ENCODE measurements around the gene TECRL.
A peak's percentile ranks its signal among the peaks of the same experiment; 100 is the strongest.

Gene TECRL

DNA sequence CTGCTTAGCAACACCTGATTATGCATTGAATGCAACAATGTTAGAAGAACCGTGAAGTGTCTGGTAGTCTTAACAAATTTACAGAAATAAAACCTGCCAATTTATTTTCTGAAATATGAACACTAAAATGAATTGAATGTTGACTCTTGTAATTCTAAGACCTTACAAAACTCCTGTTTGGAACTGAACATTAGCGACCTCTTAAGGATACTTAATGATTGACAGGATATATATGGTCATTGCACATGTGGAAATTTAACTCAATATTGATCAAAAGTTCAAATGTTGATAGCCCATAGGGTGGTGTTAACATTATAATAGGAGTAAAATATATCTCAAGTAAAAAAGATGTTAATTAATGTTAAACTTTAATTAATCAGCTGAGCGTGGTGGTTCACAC, 79.1 kb downstream of the TECRL start:
- DNase-seq: no peak

- no peak for DNase-seq
Measured at GRCh38 chr4:64327237-64327636, 82.0 kb downstream of the TECRL start.

DNA sequence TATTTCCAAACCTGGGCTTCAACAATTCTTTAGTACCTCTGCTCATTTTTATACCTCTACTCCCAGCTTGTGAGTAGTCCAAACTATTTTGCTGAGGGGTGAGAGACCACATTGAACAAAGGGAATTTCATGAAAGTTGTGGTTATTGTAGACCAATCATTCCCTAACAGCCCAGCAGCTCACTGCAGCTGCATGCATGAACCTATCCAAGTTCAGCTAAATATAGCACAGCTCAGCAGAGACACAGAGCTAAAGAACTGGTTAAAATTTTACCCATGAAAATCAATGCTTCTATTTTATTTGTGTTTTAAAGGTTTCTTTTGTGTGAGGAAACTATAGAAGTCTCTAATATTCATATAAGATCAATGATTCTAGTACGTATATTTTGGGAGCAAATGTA, 82.7 kb downstream of the TECRL start:
- DNase-seq: no peak

GRCh38 chr4:64306255-64306565, 103.0 kb downstream of the TECRL start:
- no peak for DNase-seq

GRCh38 chr4:64305565-64306254, 103.5 kb downstream of the TECRL start:
- no peak for DNase-seq

GRCh38 chr4:64272432-64272831, 136.8 kb downstream of the TECRL start:
- DNase-seq: no peak

DNA sequence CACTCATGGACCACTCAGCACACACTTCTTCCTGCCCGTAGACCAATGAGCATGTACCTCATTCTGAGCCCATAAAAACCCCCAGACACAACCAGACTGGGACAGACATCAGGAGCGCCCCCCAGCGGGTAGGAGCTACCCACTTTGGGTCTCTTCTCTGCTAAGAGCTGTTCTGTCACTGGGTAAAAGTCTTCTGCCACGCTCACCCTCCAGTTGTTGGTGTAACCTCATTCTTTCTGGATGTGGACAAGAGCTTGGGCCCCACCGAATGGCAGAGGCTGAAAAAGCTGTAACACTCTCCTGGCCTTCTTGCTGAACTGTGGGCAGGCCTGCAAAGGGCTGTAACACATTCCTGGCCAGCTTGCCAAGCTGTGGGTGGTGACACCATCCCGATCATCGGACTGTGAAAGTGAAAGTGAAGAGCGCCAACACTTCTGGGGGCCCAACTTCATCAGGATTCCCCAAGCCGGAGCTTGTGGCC, 137.6 kb downstream of the TECRL start:
- peak in 1 of 56 donors; percentile 1 for DNase-seq

DNA sequence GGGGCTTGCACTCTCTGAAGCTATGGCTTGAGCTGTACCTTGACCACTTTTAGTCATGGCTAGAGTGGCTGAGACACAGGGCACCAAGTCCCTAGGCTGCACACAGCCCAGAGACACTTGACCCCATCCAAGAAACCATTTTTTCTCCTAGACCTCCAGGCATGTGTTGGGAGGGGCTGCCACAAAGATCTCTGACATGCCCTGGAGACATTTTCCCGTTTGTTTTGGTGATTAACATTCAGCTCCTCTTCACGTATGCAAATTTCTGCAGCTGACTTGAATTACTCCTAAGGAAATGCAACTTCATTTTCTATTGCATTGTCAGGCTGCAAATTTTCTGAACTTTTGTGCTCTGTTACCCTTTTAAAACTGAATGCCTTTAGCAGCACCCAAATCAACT, 142.6 kb downstream of the TECRL start:
- DNase-seq: no peak

- no peak for DNase-seq
Measured at GRCh38 chr4:64266263-64266662, 143.0 kb downstream of the TECRL start.

GRCh38 chr4:64251781-64252180, 157.5 kb downstream of the TECRL start:
- DNase-seq: no peak

GRCh38 chr4:64250488-64250887, 158.8 kb downstream of the TECRL start:
- no peak for DNase-seq

DNA sequence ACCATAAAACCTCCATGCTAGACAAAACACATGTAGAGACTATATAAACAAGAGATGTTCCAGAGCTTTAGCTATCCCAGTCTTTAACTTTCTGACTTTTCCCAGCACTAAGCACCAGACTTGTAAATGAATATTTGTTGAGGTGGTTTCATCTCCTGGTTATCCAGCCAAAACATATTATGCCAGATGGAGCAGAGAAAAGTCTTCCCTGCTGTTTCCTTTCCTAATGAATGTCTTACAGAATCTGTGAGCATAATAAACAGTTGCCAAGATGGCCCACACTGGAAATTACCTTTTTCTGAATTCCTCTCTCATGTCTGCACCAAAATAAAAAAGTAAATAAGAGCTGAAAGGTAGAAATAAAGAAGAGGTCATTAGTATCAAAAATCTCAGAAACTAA, 159.2 kb downstream of the TECRL start:
- DNase-seq: no peak

GRCh38 chr4:64248186-64248585, 161.1 kb downstream of the TECRL start:
- no peak for DNase-seq

- no peak for DNase-seq
Measured at GRCh38 chr4:64230709-64231310, 178.4 kb downstream of the TECRL start.

Measured in amygdala (tissue), 56 donors.